Measurements from ENCODE around the gene DNLZ.

DNLZ gene

GRCh38 chr9:136403915-136404800 is 40.6 kb upstream of the DNLZ start:
- POLR2A ChIA-PET = no interaction called here
- Histone ChIP-seq H3K9me3 (ENCODE audit: control insufficient read depth, insufficient read depth, low read depth, low read length) (no peaks in the 10 kb centered on the region), H3K4me1 (ENCODE audit: control insufficient read depth, insufficient read depth, low read length) (no peaks in the 10 kb centered on the region), H3K4me3 (ENCODE audit: low read depth, low read length) (no peak overlapping the region), H3K27ac (ENCODE audit: extremely low read depth, low read depth, low read length) (no peak overlapping the region), H3K36me3 (ENCODE audit: control insufficient read depth in 2 of 2, insufficient read depth in 1 of 2, low read length in 2 of 2) (peaks cover 10 to 68% of the 10 kb centered on the region in 2 experiments; a peak in 2 of 3 replicates)
- CTCF ChIA-PET = interaction anchor here (0.6 kb wide), 2 partner anchors 41 to 92 kb away, joined by 3 read pairs; partner anchors contain the start of gene DNLZ
- no peak for TF ChIP-seq TSHZ1 (tag by site-specific recombination; IDR thresholded peaks at IDR 0.05; ENCODE audit: borderline replicate concordance)
- TF ChIP-seq ZNF600 (tag by site-specific recombination; IDR thresholded peaks at IDR 0.05) = peak; percentile 58

GRCh38 chr9:136403538-136403914 is 40.0 kb upstream of the DNLZ start:
- Histone ChIP-seq H3K4me1 (ENCODE audit: control insufficient read depth, insufficient read depth, low read length) (no peaks in the 10 kb centered on the region), H3K27ac (ENCODE audit: extremely low read depth, low read depth, low read length) (no peak overlapping the region), H3K9me3 (ENCODE audit: control insufficient read depth, insufficient read depth, low read depth, low read length) (no peaks in the 10 kb centered on the region), H3K4me3 (ENCODE audit: low read depth, low read length) (no peak overlapping the region), H3K36me3 (ENCODE audit: control insufficient read depth in 2 of 2, insufficient read depth in 1 of 2, low read length in 2 of 2) (peaks cover 10 to 69% of the 10 kb centered on the region in 2 experiments; a peak in 2 of 3 replicates)
- ChIA-PET POLR2A (no interaction called here), CTCF (interaction anchor here (0.6 kb wide), 1 partner anchor 40 kb away, joined by 3 read pairs; the partner anchor contains the start of gene DNLZ)
- TF ChIP-seq ZIC2 (tag by site-specific recombination; IDR thresholded peaks at IDR 0.05) (peak; percentile 96), GLIS1 (tag by site-specific recombination; IDR thresholded peaks at IDR 0.05) (0 out of 2 replicates have a peak, but pooled peaks have one; percentile 38), ZBTB7A (tag by site-specific recombination; IDR thresholded peaks at IDR 0.05; ENCODE audit: low read depth) (no peak)

- POLR2A ChIA-PET = interaction anchor here (1.2 to 2.6 kb wide), 5 partner anchors 12 to 39 kb away, joined by 4 to 15 read pairs (median 8); no protein-coding TSS in a partner anchor
- CTCF ChIA-PET = interaction anchor here (0.7 to 2.6 kb wide), 11 partner anchors 7 to 778 kb away, joined by 3 to 28 read pairs (median 7); partner anchors contain the start of genes DNLZ, ENTR1 and PMPCA
- Histone ChIP-seq H3K27ac (ENCODE audit: extremely low read depth, low read depth, low read length) (no peak overlapping the region), H3K4me3 (ENCODE audit: low read depth, low read length) (no peak overlapping the region), H3K4me1 (ENCODE audit: control insufficient read depth, insufficient read depth, low read length) (no peaks in the 10 kb centered on the region), H3K9me3 (ENCODE audit: control insufficient read depth, insufficient read depth, low read depth, low read length) (no peaks in the 10 kb centered on the region), H3K36me3 (ENCODE audit: control insufficient read depth in 2 of 2, insufficient read depth in 1 of 2, low read length in 2 of 2) (peaks cover 13 to 70% of the 10 kb centered on the region in 2 experiments)
- TF ChIP-seq WT1 (tag by site-specific recombination; IDR thresholded peaks at IDR 0.05) = no peak
- TF ChIP-seq ZNF529 (tag by site-specific recombination; IDR thresholded peaks at IDR 0.05; ENCODE audit: insufficient replicate concordance) = no peak
- TF ChIP-seq ZNF221 (tag by site-specific recombination; IDR thresholded peaks at IDR 0.05; ENCODE audit: borderline replicate concordance) = no peak
- TF ChIP-seq BCL11A (tag by site-specific recombination; IDR thresholded peaks at IDR 0.05; ENCODE audit: low read depth) = no peak
These were observed 38.5 kb upstream of the DNLZ start for GRCh38 chr9:136402067-136402466.

- ChIA-PET CTCF (interaction anchor here (0.5 to 2.6 kb wide), 32 partner anchors 8 to 878 kb away, joined by 3 to 28 read pairs (median 3); partner anchors contain the start of genes DNLZ, ENTR1 and PMPCA), POLR2A (interaction anchor here (1.2 to 2.6 kb wide), 6 partner anchors 8 to 38 kb away, joined by 4 to 15 read pairs (median 7); no protein-coding TSS in a partner anchor)
- Histone ChIP-seq H3K27ac (ENCODE audit: extremely low read depth, low read depth, low read length) (no peak overlapping the region), H3K9me3 (ENCODE audit: control insufficient read depth, insufficient read depth, low read depth, low read length) (no peaks in the 10 kb centered on the region), H3K4me3 (ENCODE audit: low read depth, low read length) (no peak overlapping the region), H3K4me1 (ENCODE audit: control insufficient read depth, insufficient read depth, low read length) (no peaks in the 10 kb centered on the region), H3K36me3 (ENCODE audit: control insufficient read depth in 2 of 2, insufficient read depth in 1 of 2, low read length in 2 of 2) (peaks cover 9 to 72% of the 10 kb centered on the region in 2 experiments)
- TF ChIP-seq ZNF600 (tag by site-specific recombination; IDR thresholded peaks at IDR 0.05) = peak; percentile 96
- no peak for TF ChIP-seq HOXC10 (CRISPR knock-in tag; IDR thresholded peaks at IDR 0.05)
These were observed 37.8 kb upstream of the DNLZ start for GRCh38 chr9:136401173-136401922.
